ENCODE results near the gene CFAP46.

The CFAP46 gene

GRCh38 chr10:132764108-132764507 is 178.3 kb downstream of the CFAP46 start:
- no peak for DNase-seq

DNA sequence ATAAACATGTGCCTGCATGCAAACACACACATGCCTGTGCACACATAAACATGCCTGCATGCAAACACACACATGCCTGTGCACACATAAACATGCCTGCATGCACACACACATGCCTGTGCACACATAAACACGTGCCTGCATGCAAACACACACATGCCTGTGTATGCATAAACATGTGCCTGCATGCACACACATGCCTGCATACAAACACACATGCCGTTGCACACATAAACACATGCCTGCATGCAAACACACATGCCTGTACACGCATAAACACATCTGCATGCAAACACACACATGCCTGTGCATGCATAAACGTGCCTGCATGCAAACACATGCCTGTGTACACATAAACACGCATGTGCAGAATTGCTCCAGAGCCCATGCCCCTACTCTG is 178.8 kb downstream of the CFAP46 start:
- no peak for DNase-seq

GRCh38 chr10:132762267-132762666 is 180.1 kb downstream of the CFAP46 start:
- no peak for DNase-seq

DNA sequence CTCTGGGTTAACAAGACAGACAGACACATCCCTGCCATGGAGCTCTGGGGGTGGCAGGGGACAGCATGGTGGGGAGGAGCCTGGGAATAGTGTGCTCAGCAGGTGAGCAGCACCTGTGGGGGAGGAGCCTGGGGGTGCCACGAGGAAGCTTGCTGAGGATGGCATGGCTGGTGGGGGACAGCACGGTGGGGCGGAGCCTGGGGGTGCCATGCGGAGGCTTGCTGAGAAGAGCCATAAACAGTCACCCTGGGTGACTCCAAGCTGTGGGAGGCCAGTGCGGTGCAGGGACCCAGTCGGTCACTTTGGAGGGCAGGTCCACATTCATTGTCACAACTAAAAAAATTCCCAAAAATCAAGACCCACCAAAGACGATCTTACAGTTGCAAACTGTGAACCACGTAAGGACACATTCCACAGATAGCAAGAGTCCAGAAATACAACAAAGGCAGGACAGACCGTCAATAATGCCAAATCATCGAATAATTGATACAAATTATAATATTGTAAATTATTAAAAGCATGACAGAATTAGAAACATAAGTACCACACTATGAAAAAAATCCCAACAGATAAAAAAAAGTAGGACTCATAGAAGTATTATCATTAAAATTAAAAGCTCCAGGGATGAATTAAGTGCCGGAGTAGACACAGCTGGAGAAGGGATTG is 180.8 kb downstream of the CFAP46 start:
- DNase-seq, result no peak

DNA sequence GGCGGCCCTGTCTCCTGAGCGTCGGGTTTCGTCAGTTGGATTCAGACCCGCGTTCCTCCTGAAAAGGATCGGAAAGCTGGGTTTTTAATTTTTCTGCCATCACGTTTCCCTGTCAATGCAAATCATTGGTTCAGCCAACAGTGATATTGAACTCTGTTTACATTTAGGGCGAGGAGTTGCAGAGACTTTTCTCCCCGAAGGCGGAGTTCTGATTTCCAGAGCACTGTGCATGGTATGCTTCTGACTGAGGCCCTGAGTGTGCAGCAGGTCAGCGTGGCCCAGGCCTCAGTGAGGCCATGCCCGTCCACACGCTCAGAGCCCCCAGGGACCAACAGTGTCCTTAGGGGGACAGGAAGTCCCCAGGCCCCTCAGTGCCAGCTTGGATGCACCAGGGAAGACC is 183.5 kb downstream of the CFAP46 start:
- DNase-seq, result no peak

Data from MV-4-11 (cell line).